Activated CD8-positive, alpha-beta T cell treated with anti-CD3 and anti-CD28 coated beads, Interleukin-2, amount 10 ng/mL, durations not matched to agents 7 days and 5 days (primary cell): ENCODE measurements around the gene NANOS1. TPM values are rescaled to one million over a fixed set of nuclear protein-coding genes. Genes with fewer than 3 reads are reported as not detected.

ENCODE experiments used
- ATAC-seq: fragments of 150-1000 bp; cut with Tn5 transposase; one replicate; pipeline ENCODE4 v1.10.0; 2021; ENCODE audit warnings: moderate library complexity
- CTCF ChIA-PET: fragments of 350-600 bp; sonication (Branson Sonifier 250); formaldehyde crosslinking; loops from one replicate; lab custom pipeline; 2021; ENCODE audit warnings: antibody characterized with exemption; lab: Charles Lee
- POLR2A ChIA-PET: fragments of 350-600 bp; sonication (Branson Sonifier 250); formaldehyde crosslinking; loops from one replicate; lab custom pipeline; 2021; ENCODE audit warnings: antibody characterized with exemption; lab: Charles Lee
- DNase-seq: peaks from one replicate; pipeline ENCODE4 v3.0.0-alpha.2; 2020
- H3K27ac Mint-ChIP-seq: one replicate; pipeline ENCODE4 v1.8.0; 2021; ENCODE audit warnings: mild to moderate bottlenecking, mixed read lengths
- H3K27me3 Mint-ChIP-seq: one replicate; pipeline ENCODE4 v1.8.0; 2021; ENCODE audit warnings: low read depth, mixed read lengths
- H3K36me3 Mint-ChIP-seq: one replicate; pipeline ENCODE4 v1.8.0; 2021; ENCODE audit warnings: low read depth, mixed read lengths
- H3K4me1 Mint-ChIP-seq: one replicate; pipeline ENCODE4 v1.8.0; 2021; ENCODE audit warnings: low read depth, mixed read lengths
- H3K4me3 Mint-ChIP-seq: one replicate; pipeline ENCODE4 v1.8.0; 2021; ENCODE audit warnings: mild to moderate bottlenecking, mixed read lengths
- H3K9me3 Mint-ChIP-seq: one replicate; pipeline ENCODE4 v1.8.0; 2022; ENCODE audit warnings: mixed read lengths; ENCODE audit not compliant: insufficient read depth
- total RNA-seq, 2 experiments: library from RNA; stranded (reverse); gene quantifications; one replicate each; pipeline ENCODE4 v1.2.3, GENCODE V29; 2021

Gene NANOS1
- total RNA-seq: under 1 TPM; 0.08 to 0.13 TPM

DNA sequence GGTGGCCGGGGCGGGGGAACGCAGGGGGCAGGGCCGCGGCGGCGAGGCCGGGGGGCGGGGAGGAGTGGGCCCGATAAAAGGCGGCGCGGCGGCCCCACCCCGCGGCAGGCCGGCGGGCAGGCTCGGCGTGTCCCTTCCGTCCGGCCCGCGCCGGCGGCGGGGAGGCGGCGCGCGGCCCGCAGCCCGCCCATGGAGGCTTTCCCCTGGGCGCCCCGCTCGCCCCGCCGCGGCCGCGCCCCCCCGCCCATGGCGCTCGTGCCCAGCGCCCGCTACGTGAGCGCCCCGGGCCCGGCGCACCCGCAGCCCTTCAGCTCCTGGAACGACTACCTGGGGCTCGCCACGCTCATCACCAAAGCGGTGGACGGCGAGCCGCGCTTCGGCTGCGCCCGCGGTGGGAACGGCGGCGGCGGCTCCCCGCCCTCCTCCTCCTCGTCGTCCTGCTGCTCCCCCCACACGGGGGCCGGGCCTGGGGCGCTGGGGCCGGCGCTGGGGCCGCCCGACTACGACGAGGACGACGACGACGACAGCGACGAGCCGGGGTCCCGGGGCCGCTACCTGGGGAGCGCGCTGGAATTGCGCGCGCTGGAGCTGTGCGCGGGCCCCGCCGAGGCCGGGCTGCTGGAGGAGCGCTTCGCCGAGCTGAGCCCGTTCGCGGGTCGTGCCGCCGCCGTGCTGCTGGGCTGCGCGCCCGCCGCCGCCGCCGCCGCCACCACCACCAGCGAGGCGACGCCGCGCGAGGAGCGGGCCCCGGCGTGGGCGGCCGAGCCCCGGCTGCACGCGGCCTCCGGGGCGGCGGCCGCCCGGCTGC, at the start of gene NANOS1:
NANOS1 (plus strand) TSS at position 102 of the 808 bp plus-strand sequence; CDS start at position 190, 88 bp downstream.
- Mint-ChIP-seq H3K4me3 (peak within 1 kb of the TSS; percentile 57), H3K9me3 (no peaks in the 10 kb centered on the region), H3K4me1 (peaks cover 24% of the 10 kb centered on the region), H3K27me3 (peaks cover 4% of the 10 kb centered on the region), H3K27ac (no peak within 1 kb of the TSS), H3K36me3 (peaks cover 32% of the 10 kb centered on the region)
- POLR2A ChIA-PET: no interaction called here
- DNase-seq: peak; percentile 28
- CTCF ChIA-PET: interaction anchor here (0.7 to 1.5 kb wide), 3 partner anchors 102 to 275 kb away, joined by 3 to 5 read pairs (median 3); partner anchors contain the start of gene CACUL1
- peak; percentile 34 for ATAC-seq

- H3K27me3 Mint-ChIP-seq: peaks cover 2% of the 10 kb centered on the region
- H3K9me3 Mint-ChIP-seq: peaks cover 6% of the 10 kb centered on the region
- ATAC-seq (no peak), DNase-seq (no peak)
- CTCF ChIA-PET: no interaction called here
- H3K36me3 Mint-ChIP-seq: peaks cover 7% of the 10 kb centered on the region
- no peak overlapping the region for H3K4me3 Mint-ChIP-seq
- H3K27ac Mint-ChIP-seq: no peak overlapping the region
- peaks cover 6% of the 10 kb centered on the region for H3K4me1 Mint-ChIP-seq
- POLR2A ChIA-PET: no interaction called here
These were observed 49.2 kb upstream of the NANOS1 start for GRCh38 chr10:118980135-118980865.

GRCh38 chr10:118980870-118981269, 48.6 kb upstream of the NANOS1 start:
- peaks cover 2% of the 10 kb centered on the region for H3K27me3 Mint-ChIP-seq
- ChIA-PET POLR2A (no interaction called here), CTCF (no interaction called here)
- H3K4me3 Mint-ChIP-seq: no peak overlapping the region
- no peak for ATAC-seq
- peaks cover 6% of the 10 kb centered on the region for H3K4me1 Mint-ChIP-seq
- H3K27ac Mint-ChIP-seq: no peak overlapping the region
- no peak for DNase-seq
- H3K9me3 Mint-ChIP-seq: peaks cover 11% of the 10 kb centered on the region
- peaks cover 10% of the 10 kb centered on the region for H3K36me3 Mint-ChIP-seq

- peaks cover 2% of the 10 kb centered on the region for H3K27me3 Mint-ChIP-seq
- no peak for ATAC-seq
- CTCF ChIA-PET: no interaction called here
These were observed 47.6 kb upstream of the NANOS1 start for GRCh38 chr10:118981946-118982345.

GRCh38 chr10:118982366-118982765, 47.1 kb upstream of the NANOS1 start:
- CTCF ChIA-PET: no interaction called here
- peaks cover 12% of the 10 kb centered on the region for H3K4me1 Mint-ChIP-seq
- H3K27me3 Mint-ChIP-seq: peaks cover 2% of the 10 kb centered on the region
- peaks cover 13% of the 10 kb centered on the region for H3K9me3 Mint-ChIP-seq
- no peak overlapping the region for H3K4me3 Mint-ChIP-seq
- peaks cover 10% of the 10 kb centered on the region for H3K36me3 Mint-ChIP-seq
- no peak for DNase-seq
- POLR2A ChIA-PET: no interaction called here
- no peak overlapping the region for H3K27ac Mint-ChIP-seq
- ATAC-seq: no peak

More at GRCh38 chr10:118981946-118982345, 47.6 kb upstream of the NANOS1 start:
- POLR2A ChIA-PET: no interaction called here
- DNase-seq: no peak
- Mint-ChIP-seq H3K9me3 (peaks cover 13% of the 10 kb centered on the region), H3K4me3 (no peak overlapping the region), H3K27ac (no peak overlapping the region), H3K4me1 (peaks cover 8% of the 10 kb centered on the region), H3K36me3 (peaks cover 10% of the 10 kb centered on the region)

DNA sequence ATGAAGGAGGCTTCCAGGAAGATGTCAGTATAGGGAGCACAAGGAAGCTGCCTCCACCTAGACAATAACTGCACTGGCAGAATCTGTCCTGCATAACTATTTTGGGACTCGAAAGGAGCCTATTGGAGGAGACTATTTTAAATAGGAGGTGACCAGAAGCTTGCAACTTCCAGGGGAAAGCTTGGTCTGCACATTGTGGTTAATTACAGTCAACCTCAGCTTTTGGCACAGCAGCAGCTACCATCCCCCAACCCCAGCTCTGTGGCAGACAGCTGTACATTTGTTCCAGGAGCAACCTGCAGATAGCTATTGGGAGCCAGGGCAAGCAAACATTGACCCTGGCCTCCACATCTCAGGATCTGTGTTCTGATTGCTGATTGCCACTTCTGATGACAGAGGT, 46.3 kb upstream of the NANOS1 start:
- no peak overlapping the region for H3K4me3 Mint-ChIP-seq
- H3K27me3 Mint-ChIP-seq: peaks cover 2% of the 10 kb centered on the region
- H3K36me3 Mint-ChIP-seq: peaks cover 10% of the 10 kb centered on the region
- H3K9me3 Mint-ChIP-seq: peaks cover 13% of the 10 kb centered on the region
- ChIA-PET POLR2A (no interaction called here), CTCF (no interaction called here)
- DNase-seq (no peak), ATAC-seq (no peak)
- no peak overlapping the region for H3K27ac Mint-ChIP-seq
- H3K4me1 Mint-ChIP-seq: peaks cover 20% of the 10 kb centered on the region

DNA sequence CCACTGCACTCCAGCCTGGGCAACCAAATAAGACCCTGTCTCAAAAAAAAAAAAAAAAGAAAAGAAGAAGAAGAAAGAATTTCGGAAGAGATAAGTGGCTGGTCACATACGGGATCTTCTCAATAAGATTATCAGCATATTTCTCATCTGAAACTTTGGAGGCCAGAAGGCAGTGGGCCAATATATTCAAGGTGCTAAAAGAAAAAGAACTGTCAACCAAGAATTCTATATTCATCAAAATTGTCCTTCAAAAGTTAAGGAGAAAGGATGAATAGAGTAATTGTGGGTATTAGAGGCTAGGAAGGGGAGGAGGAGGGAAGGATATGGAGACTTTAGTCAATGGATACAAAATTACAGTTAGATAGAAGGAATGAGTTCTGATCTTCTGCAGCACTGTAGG, 43.9 kb upstream of the NANOS1 start:
- Mint-ChIP-seq H3K4me1 (peaks cover 20% of the 10 kb centered on the region), H3K4me3 (no peak overlapping the region)

GRCh38 chr10:118986815-118987790, 42.4 kb upstream of the NANOS1 start:
- ATAC-seq (peak; percentile 47), DNase-seq (no peak)
- ChIA-PET POLR2A (no interaction called here), CTCF (interaction anchor here (1.0 to 1.5 kb wide), 2 partner anchors 14 to 15 kb away, joined by 3 to 5 read pairs; no protein-coding TSS in a partner anchor)
- Mint-ChIP-seq H3K9me3 (peaks cover 16% of the 10 kb centered on the region), H3K4me1 (peaks cover 20% of the 10 kb centered on the region), H3K27me3 (peaks cover 15% of the 10 kb centered on the region), H3K27ac (no peak overlapping the region), H3K4me3 (peak overlapping the region; percentile 22), H3K36me3 (peaks cover 13% of the 10 kb centered on the region)

More for the DNA sequence above, 43.9 kb upstream of the NANOS1 start:
- ATAC-seq: no peak
- DNase-seq: no peak
- H3K36me3 Mint-ChIP-seq: peaks cover 13% of the 10 kb centered on the region
- H3K9me3 Mint-ChIP-seq: peaks cover 16% of the 10 kb centered on the region
- H3K27ac Mint-ChIP-seq: no peak overlapping the region
- H3K27me3 Mint-ChIP-seq: peaks cover 7% of the 10 kb centered on the region
- CTCF ChIA-PET: no interaction called here
- POLR2A ChIA-PET: no interaction called here

DNA sequence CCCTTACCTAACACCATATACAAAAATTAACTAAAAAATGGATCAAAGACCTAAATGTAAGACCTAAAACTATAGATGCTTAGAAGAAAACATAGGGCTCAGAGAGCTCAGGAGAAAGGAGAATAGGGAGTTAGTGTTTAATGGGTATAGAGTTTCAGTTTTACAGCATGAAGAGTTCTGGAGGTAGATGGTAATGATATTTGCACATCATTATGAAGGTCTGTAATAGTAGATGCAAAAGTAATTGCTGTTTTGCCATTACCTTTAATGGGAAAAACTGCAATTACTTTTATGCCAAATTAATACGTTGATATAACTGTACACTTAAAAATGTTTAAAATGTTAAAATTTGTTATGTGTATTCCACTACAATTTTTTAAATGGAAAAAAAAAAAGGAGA, 39.2 kb upstream of the NANOS1 start:
- CTCF ChIA-PET: no interaction called here
- H3K27me3 Mint-ChIP-seq: peaks cover 23% of the 10 kb centered on the region
- peaks cover 6% of the 10 kb centered on the region for H3K36me3 Mint-ChIP-seq
- H3K4me3 Mint-ChIP-seq: no peak overlapping the region
- H3K4me1 Mint-ChIP-seq: peaks cover 15% of the 10 kb centered on the region
- no peak overlapping the region for H3K27ac Mint-ChIP-seq
- DNase-seq (no peak), ATAC-seq (no peak)
- POLR2A ChIA-PET: no interaction called here
- H3K9me3 Mint-ChIP-seq: peaks cover 10% of the 10 kb centered on the region

GRCh38 chr10:118992496-118992895, 37.0 kb upstream of the NANOS1 start:
- ChIA-PET CTCF (no interaction called here), POLR2A (no interaction called here)
- Mint-ChIP-seq H3K36me3 (peaks cover 2% of the 10 kb centered on the region), H3K4me3 (no peak overlapping the region), H3K27me3 (peaks cover 34% of the 10 kb centered on the region), H3K27ac (no peak overlapping the region), H3K4me1 (peaks cover 6% of the 10 kb centered on the region), H3K9me3 (peaks cover 3% of the 10 kb centered on the region)
- DNase-seq (no peak), ATAC-seq (no peak)

DNA sequence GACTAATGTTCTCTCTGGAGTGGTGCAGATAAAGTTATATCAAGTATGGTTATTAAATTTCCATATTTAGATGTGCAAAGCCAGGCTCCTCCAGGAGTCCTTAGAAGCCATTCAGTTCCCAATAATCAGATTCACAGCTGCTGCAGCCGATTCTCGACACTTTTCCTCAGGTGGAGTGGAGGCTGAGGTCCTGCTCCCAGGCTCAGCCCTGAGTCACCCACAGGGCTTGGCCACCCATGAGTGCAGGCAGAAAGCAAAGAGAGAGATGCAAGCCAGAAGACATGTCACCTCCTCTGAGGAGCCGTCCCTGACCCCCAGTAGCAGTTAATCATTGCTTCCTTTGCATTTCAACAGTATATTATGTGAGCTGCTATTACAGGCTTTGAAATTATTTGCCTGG, 36.3 kb upstream of the NANOS1 start:
- H3K27ac Mint-ChIP-seq: no peak overlapping the region
- DNase-seq (no peak), ATAC-seq (no peak)
- CTCF ChIA-PET: no interaction called here
- POLR2A ChIA-PET: no interaction called here
- H3K9me3 Mint-ChIP-seq: peaks cover 3% of the 10 kb centered on the region
- H3K4me1 Mint-ChIP-seq: no peaks in the 10 kb centered on the region
- H3K27me3 Mint-ChIP-seq: peaks cover 35% of the 10 kb centered on the region
- H3K4me3 Mint-ChIP-seq: no peak overlapping the region
- H3K36me3 Mint-ChIP-seq: peaks cover 2% of the 10 kb centered on the region
